ENCODE data around the gene USF2. TPM values are rescaled to one million over a fixed set of nuclear protein-coding genes. Genes with fewer than 3 reads are reported as not detected.
"Not testable (repeated sequence)": the region's sequence is repeated elsewhere in the genome, so short reads cannot be mapped to it uniquely, and the experiment has no call there.

The USF2 gene
- total RNA-seq, 1 donor from 2014 or later: 133 TPM

DNA sequence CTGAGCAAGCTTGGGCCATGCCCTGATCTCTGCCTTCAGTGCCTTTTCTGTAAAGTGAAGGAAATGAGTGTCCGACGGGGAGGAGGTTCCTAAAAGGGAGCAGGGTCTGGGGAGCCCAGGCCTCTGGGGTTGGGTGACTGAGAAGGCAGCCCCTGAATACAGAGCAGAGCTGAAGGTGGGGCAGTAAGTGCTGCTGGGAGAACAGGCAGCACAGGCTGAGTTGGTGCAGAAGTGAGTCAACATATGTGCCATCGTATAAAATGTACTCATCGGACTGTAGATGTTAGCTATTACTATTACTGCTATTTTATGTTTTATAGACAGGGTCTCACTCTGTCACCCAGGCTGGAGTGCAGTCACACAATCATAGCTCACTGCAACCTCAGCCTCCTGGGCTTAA lies 12.5 kb downstream of the USF2 start:
- H3K27ac Mint-ChIP-seq: no peak overlapping the region
- H3K4me1 Mint-ChIP-seq (ENCODE audit: unreplicated experiment): peaks cover 4% of the 10 kb centered on the region
- no peaks in the 10 kb centered on the region for H3K9me3 Mint-ChIP-seq
- TF ChIP-seq CTCF (conservative IDR thresholded peaks at IDR 0.05): no peak
- no peak for DNase-seq (ENCODE audit: extremely low spot score, unreplicated experiment)
- no peak overlapping the region for H3K4me3 Mint-ChIP-seq
- H3K36me3 Mint-ChIP-seq: no peaks in the 10 kb centered on the region
- peaks cover 7% of the 10 kb centered on the region for H3K27me3 Mint-ChIP-seq

GRCh38 chr19:35284153-35285094 lies 15.7 kb downstream of the USF2 start:
- H3K27ac Mint-ChIP-seq: no peak overlapping the region
- H3K36me3 Mint-ChIP-seq: no peaks in the 10 kb centered on the region
- no peak for TF ChIP-seq CTCF (conservative IDR thresholded peaks at IDR 0.05)
- no peaks in the 10 kb centered on the region for H3K9me3 Mint-ChIP-seq
- H3K4me1 Mint-ChIP-seq (ENCODE audit: unreplicated experiment): peaks cover 4% of the 10 kb centered on the region
- H3K4me3 Mint-ChIP-seq: no peak overlapping the region
- H3K27me3 Mint-ChIP-seq: peaks cover 7% of the 10 kb centered on the region
- no peak for DNase-seq (ENCODE audit: extremely low spot score, unreplicated experiment)

DNA sequence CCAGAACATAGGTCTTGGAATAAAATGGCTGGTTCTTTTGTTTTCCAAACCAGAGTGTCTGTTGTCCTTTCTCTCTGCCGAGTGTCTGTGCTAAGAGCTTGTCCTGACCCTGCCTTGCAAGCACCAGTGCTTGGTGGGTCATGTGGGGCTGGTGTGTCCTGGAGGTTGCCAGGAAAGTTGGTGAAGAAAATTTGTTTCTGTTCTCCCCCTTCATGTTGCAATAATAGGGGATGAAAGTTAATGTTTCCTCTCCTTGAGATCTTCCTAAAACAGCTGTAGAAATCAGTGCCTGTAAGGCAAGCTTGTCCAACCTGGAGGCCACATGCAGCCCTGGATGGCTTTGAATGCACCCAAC lies 16.3 kb downstream of the USF2 start:
- no peaks in the 10 kb centered on the region for H3K9me3 Mint-ChIP-seq
- no peak for TF ChIP-seq CTCF (conservative IDR thresholded peaks at IDR 0.05)
- no peak overlapping the region for H3K4me3 Mint-ChIP-seq
- H3K36me3 Mint-ChIP-seq: no peaks in the 10 kb centered on the region
- H3K27me3 Mint-ChIP-seq: peaks cover 7% of the 10 kb centered on the region
- peaks cover 4% of the 10 kb centered on the region for H3K4me1 Mint-ChIP-seq (ENCODE audit: unreplicated experiment)
- no peak for DNase-seq (ENCODE audit: extremely low spot score, unreplicated experiment)
- H3K27ac Mint-ChIP-seq: no peak overlapping the region

DNA sequence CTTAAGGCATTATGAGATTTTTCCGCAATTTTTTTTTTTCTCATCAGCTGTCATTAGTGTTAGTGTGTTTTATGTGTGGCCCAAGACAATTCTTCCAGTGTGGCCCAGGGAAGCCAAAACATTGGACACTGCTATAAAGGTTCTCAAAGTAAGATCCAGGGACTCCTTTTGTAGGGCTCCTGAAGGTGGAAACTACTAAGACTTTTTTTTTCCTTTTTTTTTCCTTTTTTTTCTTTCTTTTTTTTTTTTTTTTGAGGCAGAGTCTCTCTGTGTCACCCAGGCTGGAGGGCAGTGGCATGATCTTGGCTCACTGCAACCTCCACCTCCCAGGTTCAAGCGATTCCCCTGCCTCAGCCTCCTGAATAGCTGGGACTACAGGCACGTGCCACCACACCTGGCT lies 16.7 kb downstream of the USF2 start:
- H3K27me3 Mint-ChIP-seq; H3K4me1 Mint-ChIP-seq (ENCODE audit: unreplicated experiment); H3K9me3 Mint-ChIP-seq; H3K4me3 Mint-ChIP-seq; H3K27ac Mint-ChIP-seq; DNase-seq (ENCODE audit: extremely low spot score, unreplicated experiment); H3K36me3 Mint-ChIP-seq: not testable (repeated sequence)

DNA sequence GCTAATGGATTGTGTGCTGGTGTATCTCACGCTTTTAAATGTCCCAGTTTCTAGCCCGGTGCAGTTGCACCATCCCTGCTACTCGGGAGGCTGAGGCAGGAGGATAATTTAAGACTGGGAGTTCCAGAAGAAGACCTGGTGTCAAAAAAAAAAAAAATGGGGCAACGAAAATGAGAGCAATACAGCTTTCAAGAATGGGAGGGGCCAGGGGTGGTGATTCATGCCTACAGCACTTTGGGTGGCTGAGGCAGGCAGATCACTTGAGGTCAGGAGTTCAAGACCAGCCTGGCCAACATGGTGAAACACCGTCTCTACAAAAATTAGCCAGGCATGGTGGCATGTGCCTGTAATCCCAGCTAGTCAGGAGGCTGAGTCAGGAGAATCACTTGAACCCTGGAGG lies 17.3 kb downstream of the USF2 start:
- not testable (repeated sequence) for H3K4me3 Mint-ChIP-seq; DNase-seq (ENCODE audit: extremely low spot score, unreplicated experiment); H3K4me1 Mint-ChIP-seq (ENCODE audit: unreplicated experiment); H3K36me3 Mint-ChIP-seq; H3K9me3 Mint-ChIP-seq; H3K27ac Mint-ChIP-seq; H3K27me3 Mint-ChIP-seq

GRCh38 chr19:35287713-35288112 lies 19.0 kb downstream of the USF2 start:
- DNase-seq (ENCODE audit: extremely low spot score, unreplicated experiment): no peak
- H3K4me3 Mint-ChIP-seq: no peak overlapping the region
- H3K9me3 Mint-ChIP-seq: no peaks in the 10 kb centered on the region
- peaks cover 13% of the 10 kb centered on the region for H3K27me3 Mint-ChIP-seq
- H3K36me3 Mint-ChIP-seq: no peaks in the 10 kb centered on the region
- TF ChIP-seq CTCF (conservative IDR thresholded peaks at IDR 0.05): no peak
- no peak overlapping the region for H3K27ac Mint-ChIP-seq
- no peaks in the 10 kb centered on the region for H3K4me1 Mint-ChIP-seq (ENCODE audit: unreplicated experiment)

All from type B pancreatic cell (in vitro differentiated cells).